Gastroesophageal sphincter (tissue), 4 donors: ENCODE measurements around the gene SLC25A39. TPM values are rescaled to one million over a fixed set of nuclear protein-coding genes. Genes with fewer than 3 reads are reported as not detected.
"Not testable (repeated sequence)": the region's sequence is repeated elsewhere in the genome, so short reads cannot be mapped to it uniquely, and the experiment has no call there.

Experiments used
- ATAC-seq: fragments of 150-250 bp; one replicate; pipeline ENCODE4 v1.9.1; 2016; ENCODE audit warnings: mild to moderate bottlenecking, moderate library complexity
- H3K27ac ChIP-seq, 4 donors: fragments of 200-600 bp; sonication (generic) in 3 of 4; 1 replicate in 3 of 4; 2 replicates in 1 of 4; pipeline ENCODE4 v1.5.1; 2016 to 2019
- H3K27me3 ChIP-seq: fragments of 200-600 bp; sonication (generic); one replicate; pipeline ENCODE4 v1.5.1; 2019
- H3K36me3 ChIP-seq, 2 donors: fragments of 200-600 bp; sonication (generic); one replicate each; pipeline ENCODE4 v1.5.1; 2019; ENCODE audit warnings: control low read depth in 1 of 2
- H3K4me1 ChIP-seq, 3 donors: fragments of 200-600 bp; sonication (generic); 1 replicate in 2 of 3; 2 replicates in 1 of 3; pipeline ENCODE4 v1.5.1; 2016 to 2019; ENCODE audit warnings: control low read depth in 2 of 3
- H3K4me3 ChIP-seq, 2 donors: fragments of 200-600 bp; sonication (generic); one replicate each; pipeline ENCODE4 v1.5.1; 2019; ENCODE audit warnings: mild to moderate bottlenecking in 1 of 2, moderate library complexity in 1 of 2
- H3K9me3 ChIP-seq, 3 donors: fragments of 200-600 bp; sonication (generic); one replicate each; pipeline ENCODE4 v1.5.1; 2017 to 2019; ENCODE audit warnings: control low read depth in 2 of 3
- CTCF ChIP-seq, 4 experiments: fragments of 200-600 bp in 2 of 4; fragments of 450-650 bp in 2 of 4; sonication (generic) in 1 of 4; IDR thresholded peaks; one replicate each; pipeline ENCODE4 v1.5.1; 2017 to 2019; ENCODE audit warnings: antibody characterized with exemption in 4 of 4, mild to moderate bottlenecking in 2 of 4, moderate library complexity in 2 of 4
- EP300 ChIP-seq: sonication (generic); formaldehyde crosslinking; IDR thresholded peaks from one replicate; pipeline ENCODE4 v1.6.1; 2017; ENCODE audit warnings: antibody characterized with exemption, mild to moderate bottlenecking
- POLR2A ChIP-seq, 2 donors: fragments of 450-650 bp; IDR thresholded peaks; one replicate each; pipeline ENCODE4 v1.6.1; 2017; ENCODE audit warnings: antibody characterized with exemption in 2 of 2, mild to moderate bottlenecking in 2 of 2, moderate library complexity in 1 of 2
- POLR2AphosphoS5 ChIP-seq: sonication (generic); formaldehyde crosslinking; IDR thresholded peaks from one replicate; pipeline ENCODE4 v1.6.1; 2017; ENCODE audit warnings: antibody characterized with exemption
- WGBS, 2 donors: methylation state at CpG; one replicate each; pipeline ENCODE4 v1.1.5; 2018; ENCODE audit warnings: low coverage in 1 of 2; 5-methylcytosine and 5-hydroxymethylcytosine counted together
- total RNA-seq, 4 donors: library from RNA; depleted of rRNA; stranded (reverse); fragments of >200 nt; gene quantifications; one replicate each; pipeline ENCODE4 v1.1.0, GENCODE V29; 2016

SLC25A39 gene
- total RNA-seq, 4 donors from 2014 or later = 36.2 to 61.8 (median 49.2) TPM

- no peak overlapping the region for H3K27ac ChIP-seq
- WGBS, 2 donors = no CpG with 5 or more reads among the region's 6 CpGs
- TF ChIP-seq POLR2A (IDR thresholded peaks at IDR 0.05) (no peak), POLR2AphosphoS5 (no peak), EP300 (no peak), CTCF (IDR thresholded peaks at IDR 0.05) (no peak)
- no peaks in the 10 kb centered on the region for H3K27me3 ChIP-seq
- no peak for ATAC-seq
- peaks cover 0 to 37% (median 12%) of the 10 kb centered on the region in 3 donors for H3K4me1 ChIP-seq
- H3K9me3 ChIP-seq = no peaks in the 10 kb centered on the region
- H3K4me3 ChIP-seq = no peak overlapping the region
- H3K36me3 ChIP-seq = peaks cover 0 to 50% of the 10 kb centered on the region in 2 donors
These were observed 24.4 kb upstream of the SLC25A39 start for GRCh38 chr17:44348988-44349364.

GRCh38 chr17:44348234-44348987 lies 23.8 kb upstream of the SLC25A39 start:
- Histone ChIP-seq H3K36me3 (peaks cover 0 to 49% of the 10 kb centered on the region in 2 donors), H3K27ac (no peak overlapping the region), H3K4me1 (peaks cover 0 to 33% (median 12%) of the 10 kb centered on the region in 3 donors), H3K4me3 (no peak overlapping the region), H3K27me3 (no peaks in the 10 kb centered on the region), H3K9me3 (no peaks in the 10 kb centered on the region)
- no peak for ATAC-seq
- no peak for TF ChIP-seq EP300
- no peak for TF ChIP-seq POLR2A (IDR thresholded peaks at IDR 0.05)
- no peak for TF ChIP-seq CTCF (IDR thresholded peaks at IDR 0.05)
- no peak for TF ChIP-seq POLR2AphosphoS5
- WGBS, 2 donors = 33 to 76% methylated on average over 1 to 3 of the region's 9 CpGs

GRCh38 chr17:44347206-44348055 lies 22.8 kb upstream of the SLC25A39 start:
- H3K27me3 ChIP-seq, H3K27ac ChIP-seq, H3K9me3 ChIP-seq, ATAC-seq, H3K4me3 ChIP-seq: not testable (repeated sequence)
- H3K36me3 ChIP-seq = peaks cover 0 to 39% of the 10 kb centered on the region in 2 donors
- 66 to 76% methylated on average over 9 to 14 of the region's 18 CpGs for WGBS, 2 donors
- H3K4me1 ChIP-seq = peaks cover 0 to 30% (median 12%) of the 10 kb centered on the region in 3 donors

- Histone ChIP-seq H3K27ac (peak overlapping the region in 3 of 4 donors; percentile 88 to 91 (median 88)), H3K9me3 (no peaks in the 10 kb centered on the region), H3K4me3 (peak overlapping the region; percentile 83 to 97), H3K36me3 (peaks cover 0 to 27% of the 10 kb centered on the region in 2 donors), H3K27me3 (no peaks in the 10 kb centered on the region), H3K4me1 (peaks cover 0 to 30% (median 12%) of the 10 kb centered on the region in 3 donors)
- 78 to 86% methylated on average over 5 to 9 of the region's 13 CpGs for WGBS, 2 donors
- TF ChIP-seq POLR2A (IDR thresholded peaks at IDR 0.05) = no peak
- no peak for TF ChIP-seq EP300
- TF ChIP-seq POLR2AphosphoS5 = no peak
- TF ChIP-seq CTCF (IDR thresholded peaks at IDR 0.05) = no peak
- ATAC-seq = no peak
These were observed 21.6 kb upstream of the SLC25A39 start for GRCh38 chr17:44346064-44346844.
